GM19438 (cell line): ENCODE measurements around the gene C1GALT1C1.
"Not testable (repeated sequence)": the region's sequence is repeated elsewhere in the genome, so short reads cannot be mapped to it uniquely, and the experiment has no call there.

ENCODE experiments used
- ATAC-seq: cut with Tn5 transposase; IDR thresholded peaks from one replicate; pipeline ENCODE4 v1.9.1; 2021; ENCODE audit warnings: low read depth; ENCODE audit not compliant: unreplicated experiment

C1GALT1C1 gene

GRCh38 chrX:120629667-120630537 is at the start of gene C1GALT1C1:
C1GALT1C1 (minus strand) TSS chrX:120630054; CDS start chrX:120627166, 2,888 bp downstream.
- peak; percentile 95 for ATAC-seq

- ATAC-seq = no peak
Measured at GRCh38 chrX:120677004-120677652, 47.3 kb upstream of the C1GALT1C1 start.

- no peak for ATAC-seq
Measured at GRCh38 chrX:120672841-120673530, 43.1 kb upstream of the C1GALT1C1 start.

- ATAC-seq = no peak
Measured at GRCh38 chrX:120672389-120672788, 42.5 kb upstream of the C1GALT1C1 start.

GRCh38 chrX:120671963-120672362 is 42.1 kb upstream of the C1GALT1C1 start:
- ATAC-seq = no peak

GRCh38 chrX:120668357-120668756 is 38.5 kb upstream of the C1GALT1C1 start:
- no peak for ATAC-seq

- ATAC-seq = not testable (repeated sequence)
Measured at GRCh38 chrX:120664535-120664934, 34.7 kb upstream of the C1GALT1C1 start.

GRCh38 chrX:120664081-120664480 is 34.2 kb upstream of the C1GALT1C1 start:
- ATAC-seq = no peak

- ATAC-seq = no peak
Measured at GRCh38 chrX:120662662-120663061, 32.8 kb upstream of the C1GALT1C1 start.

GRCh38 chrX:120660637-120661036 is 30.8 kb upstream of the C1GALT1C1 start:
- ATAC-seq = no peak

GRCh38 chrX:120653000-120653399 is 23.1 kb upstream of the C1GALT1C1 start:
- no peak for ATAC-seq

- ATAC-seq = not testable (repeated sequence)
Measured at GRCh38 chrX:120652256-120652655, 22.4 kb upstream of the C1GALT1C1 start.

- ATAC-seq = no peak
Measured at GRCh38 chrX:120647127-120647526, 17.3 kb upstream of the C1GALT1C1 start.

GRCh38 chrX:120642871-120643270 is 13.0 kb upstream of the C1GALT1C1 start:
- no peak for ATAC-seq

- ATAC-seq = no peak
Measured at GRCh38 chrX:120638619-120639018, 8.8 kb upstream of the C1GALT1C1 start.

- no peak for ATAC-seq
Measured at GRCh38 chrX:120625371-120625770, 4.5 kb downstream of the C1GALT1C1 start.

GRCh38 chrX:120617996-120618630 is 11.7 kb downstream of the C1GALT1C1 start:
- ATAC-seq = no peak

GRCh38 chrX:120614816-120615215 is 15.0 kb downstream of the C1GALT1C1 start:
- ATAC-seq = no peak

- no peak for ATAC-seq
Measured at GRCh38 chrX:120612086-120612485, 17.8 kb downstream of the C1GALT1C1 start.

GRCh38 chrX:120604361-120604782 is 25.5 kb downstream of the C1GALT1C1 start:
- peak; percentile 50 for ATAC-seq
